Measurements from ENCODE around the gene SLAMF1.

Gene SLAMF1

GRCh38 chr1:160558660-160559380, 88.0 kb downstream of the SLAMF1 start:
- no peak for DNase-seq
